Caco-2 (cell line): ENCODE data around the gene SH3BP4. TPM values are rescaled to one million over a fixed set of nuclear protein-coding genes. Genes with fewer than 3 reads are reported as not detected.

Source experiments
- BruUV-seq: library from RNA; stranded (reverse); fragments of 400-500 nt; replicated peaks from 2 replicates; lab custom pipeline; 2021; lab: Mats Ljungman, UMichigan
- CTCF ChIA-PET: fragments of 300-600 bp; sonication (Branson Sonifier 250); formaldehyde crosslinking; loops from one replicate; lab custom pipeline; 2022; ENCODE audit warnings: antibody characterized with exemption; lab: Charles Lee
- POLR2A ChIA-PET: fragments of 300-600 bp; sonication (Branson Sonifier 250); formaldehyde crosslinking; loops from one replicate; lab custom pipeline; 2022; ENCODE audit warnings: antibody characterized with exemption; lab: Charles Lee
- DNase-seq, 2 experiments: peaks; one replicate each; pipeline versions ENCODE4 v3.0.0 to v3.0.0-alpha.2; 2020 to 2022
- H3K27me3 ChIP-seq: replicated peaks from 2 replicates; pipeline ENCODE4 v1.6.0; 2011; ENCODE audit warnings: low read length; ENCODE audit not compliant: control insufficient read depth, insufficient read depth
- H3K36me3 ChIP-seq: 2 replicates; pipeline ENCODE4 v1.5.1; 2011; ENCODE audit warnings: low read length; ENCODE audit not compliant: control insufficient read depth, insufficient read depth
- H3K4me1 ChIP-seq: fragments of 250-450 bp; sonication (Bioruptor Pico); 2 replicates; pipeline ENCODE4 v1.5.1; 2020; ENCODE audit warnings: mild to moderate bottlenecking
- H3K4me3 ChIP-seq: 2 replicates; pipeline ENCODE4 v1.5.1; 2011; ENCODE audit warnings: low read depth, mild to moderate bottlenecking, control low read depth, low read length
- H3K9me3 ChIP-seq: fragments of 250-450 bp; sonication (Bioruptor Pico); 2 replicates; pipeline ENCODE4 v1.5.1; 2020; ENCODE audit warnings: mild to moderate bottlenecking, moderate library complexity
- H3K27ac Mint-ChIP-seq: one replicate; pipeline ENCODE4 v1.8.0; 2022; ENCODE audit warnings: mixed read lengths; ENCODE audit not compliant: unreplicated experiment
- H3K27me3 Mint-ChIP-seq: one replicate; pipeline ENCODE4 v1.8.0; 2022; ENCODE audit warnings: mixed read lengths; ENCODE audit not compliant: insufficient read depth, unreplicated experiment
- H3K36me3 Mint-ChIP-seq: one replicate; pipeline ENCODE4 v1.8.0; 2022; ENCODE audit warnings: mild to moderate bottlenecking, mixed read lengths; ENCODE audit not compliant: insufficient read depth, unreplicated experiment
- H3K4me1 Mint-ChIP-seq: one replicate; pipeline ENCODE4 v1.8.0; 2022; ENCODE audit warnings: low read depth, mixed read lengths; ENCODE audit not compliant: unreplicated experiment
- H3K4me3 Mint-ChIP-seq: one replicate; pipeline ENCODE4 v1.8.0; 2022; ENCODE audit warnings: mild to moderate bottlenecking, moderate library complexity, mixed read lengths; ENCODE audit not compliant: unreplicated experiment
- H3K9me3 Mint-ChIP-seq: one replicate; pipeline ENCODE4 v1.8.0; 2022; ENCODE audit warnings: mixed read lengths; ENCODE audit not compliant: unreplicated experiment
- CTCF ChIP-seq, 2 experiments: fragments of 200-600 bp in 1 of 2; IDR thresholded peaks; 1 replicate in 1 of 2; 2 replicates in 1 of 2; pipeline versions ENCODE4 v1.5.1 to v1.8.0; 2011 to 2022; ENCODE audit warnings: antibody characterized with exemption in 1 of 2, control low read depth in 1 of 2, inconsistent platforms in 1 of 2, low read depth in 1 of 2, low read length in 1 of 2, mild to moderate bottlenecking in 1 of 2, moderate library complexity in 1 of 2; ENCODE audit not compliant: insufficient read depth in 1 of 2, severe bottlenecking in 1 of 2, unreplicated experiment in 1 of 2
- intact Hi-C: fragments of 100-400 bp; cut with micrococcal nuclease; formaldehyde crosslinking; loops from one replicate; pipeline ENCODE4 v1.10.0; 2022; ENCODE audit not compliant: unreplicated experiment
- total RNA-seq: library from RNA; stranded (reverse); gene quantifications from 2 replicates; pipeline ENCODE4 v1.2.3, GENCODE V29; 2022

The SH3BP4 gene
- total RNA-seq, 1 experiment from 2014 or later: 29.9 TPM

DNA sequence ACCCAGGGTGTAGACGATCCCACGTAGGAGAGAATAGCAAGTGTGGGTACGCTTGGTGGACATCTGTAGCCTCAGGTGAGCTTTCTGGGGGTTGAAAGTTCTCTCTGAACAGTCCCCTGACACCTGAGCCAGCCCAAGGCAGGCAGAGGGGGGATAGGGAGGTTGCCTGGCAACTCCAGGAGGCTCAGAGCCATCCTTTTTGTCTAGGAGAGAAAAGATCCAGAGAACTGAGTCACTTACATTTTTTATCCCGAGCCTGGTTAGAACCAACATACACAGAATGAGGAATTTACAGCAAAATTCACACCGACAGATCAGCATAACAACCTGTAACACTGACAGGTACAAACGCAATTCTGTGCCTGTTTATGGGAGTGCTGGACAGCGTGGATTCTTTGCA is 113.2 kb downstream of the SH3BP4 start:
- CTCF ChIA-PET: no interaction called here
- intact Hi-C loops: no loop called here
- no peak overlapping the region for H3K27ac Mint-ChIP-seq
- no peak overlapping the region for H3K4me3 Mint-ChIP-seq
- H3K36me3 Mint-ChIP-seq: no peaks in the 10 kb centered on the region
- POLR2A ChIA-PET: no interaction called here
- no peak for DNase-seq
- H3K4me1 ChIP-seq: no peaks in the 10 kb centered on the region
- H3K4me3 ChIP-seq: no peak overlapping the region
- H3K9me3 ChIP-seq: no peaks in the 10 kb centered on the region
- no peaks in the 10 kb centered on the region for H3K27me3 Mint-ChIP-seq
- no peaks in the 10 kb centered on the region for H3K4me1 Mint-ChIP-seq
- H3K9me3 Mint-ChIP-seq: no peaks in the 10 kb centered on the region
- BruUV-seq: no TSS peak
- no peak for TF ChIP-seq CTCF (IDR thresholded peaks at IDR 0.05; ENCODE audit: insufficient read depth in 1 of 2, low read depth in 1 of 2, low read length in 1 of 2, severe bottlenecking in 1 of 2, unreplicated experiment in 1 of 2)
- H3K27me3 ChIP-seq: no peaks in the 10 kb centered on the region
- H3K36me3 ChIP-seq: no peaks in the 10 kb centered on the region

GRCh38 chr2:235066490-235066889 is 114.7 kb downstream of the SH3BP4 start:
- Mint-ChIP-seq H3K4me1 (no peaks in the 10 kb centered on the region), H3K27me3 (no peaks in the 10 kb centered on the region), H3K4me3 (no peak overlapping the region), H3K27ac (no peak overlapping the region), H3K9me3 (no peaks in the 10 kb centered on the region), H3K36me3 (no peaks in the 10 kb centered on the region)
- Histone ChIP-seq H3K27me3 (no peaks in the 10 kb centered on the region), H3K9me3 (no peaks in the 10 kb centered on the region), H3K4me1 (no peaks in the 10 kb centered on the region), H3K4me3 (no peak overlapping the region), H3K36me3 (no peaks in the 10 kb centered on the region)
- intact Hi-C loops: no loop called here
- ChIA-PET CTCF (no interaction called here), POLR2A (no interaction called here)
- BruUV-seq: no TSS peak
- no peak for DNase-seq
- TF ChIP-seq CTCF (IDR thresholded peaks at IDR 0.05; ENCODE audit: insufficient read depth in 1 of 2, low read depth in 1 of 2, low read length in 1 of 2, severe bottlenecking in 1 of 2, unreplicated experiment in 1 of 2): no peak

DNA sequence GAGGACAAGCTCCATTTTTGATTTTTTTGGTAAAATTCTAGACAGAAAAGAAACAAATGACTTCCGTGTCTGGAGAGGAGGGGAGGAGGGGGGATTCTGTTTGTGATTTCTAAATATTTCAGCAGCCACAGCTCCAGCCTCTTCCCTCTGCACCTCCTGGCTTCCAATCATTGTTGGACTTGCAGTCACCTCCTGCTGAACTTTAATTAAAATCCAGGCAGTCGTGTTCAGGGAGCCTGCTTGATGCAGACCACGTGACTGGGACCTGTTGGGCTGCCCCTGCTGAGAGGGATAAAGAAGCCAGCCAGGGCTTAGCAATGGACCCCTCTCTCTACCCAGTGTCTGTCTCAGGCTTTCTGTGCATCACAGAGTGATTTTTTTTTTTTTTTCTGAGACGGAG is 115.1 kb downstream of the SH3BP4 start:
- H3K36me3 Mint-ChIP-seq: no peaks in the 10 kb centered on the region
- POLR2A ChIA-PET: no interaction called here
- no TSS peak for BruUV-seq
- no peak overlapping the region for H3K4me3 ChIP-seq
- no peaks in the 10 kb centered on the region for H3K36me3 ChIP-seq
- intact Hi-C loops: no loop called here
- no peaks in the 10 kb centered on the region for H3K9me3 ChIP-seq
- TF ChIP-seq CTCF (IDR thresholded peaks at IDR 0.05; ENCODE audit: insufficient read depth in 1 of 2, low read depth in 1 of 2, low read length in 1 of 2, severe bottlenecking in 1 of 2, unreplicated experiment in 1 of 2): no peak
- no peaks in the 10 kb centered on the region for H3K27me3 ChIP-seq
- H3K9me3 Mint-ChIP-seq: no peaks in the 10 kb centered on the region
- no peak overlapping the region for H3K4me3 Mint-ChIP-seq
- H3K27me3 Mint-ChIP-seq: no peaks in the 10 kb centered on the region
- no peaks in the 10 kb centered on the region for H3K4me1 Mint-ChIP-seq
- CTCF ChIA-PET: no interaction called here
- no peak for DNase-seq
- H3K27ac Mint-ChIP-seq: no peak overlapping the region
- no peaks in the 10 kb centered on the region for H3K4me1 ChIP-seq
